GM18870 (cell line): ENCODE measurements around the gene FTSJ3.
A peak's percentile ranks its signal among the peaks of the same experiment; 100 is the strongest.
"Not testable (repeated sequence)": the region's sequence is repeated elsewhere in the genome, so short reads cannot be mapped to it uniquely, and the experiment has no call there.

ENCODE experiments used
- ATAC-seq: cut with Tn5 transposase; IDR thresholded peaks from one replicate; pipeline ENCODE4 v1.9.1; 2021; ENCODE audit warnings: moderate library complexity; ENCODE audit not compliant: unreplicated experiment

Gene FTSJ3

DNA sequence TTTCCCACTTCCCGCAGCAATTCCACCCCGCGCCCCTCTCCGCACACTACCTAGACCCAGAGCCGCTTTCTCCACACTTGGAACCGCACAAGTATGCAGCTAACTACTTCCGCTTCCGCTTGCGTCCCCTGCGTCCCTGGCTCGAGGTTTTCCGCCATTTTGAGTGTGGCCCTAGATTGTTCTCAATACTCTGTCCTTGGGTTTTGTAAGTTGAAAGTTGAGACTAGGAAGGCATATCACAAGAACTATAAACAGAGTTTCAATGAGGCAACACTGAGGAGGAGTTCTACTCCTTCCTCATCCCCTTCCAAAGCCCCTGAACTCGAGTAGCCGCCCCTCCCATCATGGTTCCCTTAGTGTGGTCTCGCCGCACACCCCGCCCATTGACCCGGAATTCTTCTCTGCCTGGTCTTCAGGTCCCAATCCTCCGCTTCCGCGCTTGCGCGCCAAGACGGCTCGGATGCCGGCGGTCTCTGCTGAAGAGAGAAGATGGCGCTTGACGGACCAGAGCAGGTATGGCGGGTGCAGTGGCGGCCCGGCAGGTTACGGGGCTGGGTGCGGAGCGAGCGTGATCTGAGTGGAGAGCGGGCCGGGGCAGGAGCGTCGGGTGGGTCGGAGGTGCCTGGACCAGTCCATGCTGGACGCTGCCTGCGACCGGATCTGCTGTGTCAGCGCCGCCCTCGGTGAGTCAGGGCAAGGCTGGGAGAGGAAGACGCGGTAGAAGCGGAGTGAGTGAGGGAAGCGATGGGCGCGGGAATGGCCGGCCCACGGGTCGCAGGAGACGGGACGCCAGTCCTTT, at the start of gene FTSJ3, which contains the start of gene PSMC5:
Gene FTSJ3 (minus strand): TSS at position 662 of the 799 bp plus-strand sequence. CDS start 761 bp downstream, outside the sequence.
Gene PSMC5 (plus strand): TSS at position 430 of the 799 bp plus-strand sequence. CDS start 60 bp downstream, at position 490.
- ATAC-seq = peak; percentile 75

GRCh38 chr17:63874693-63875092, 47.2 kb upstream of the FTSJ3 start:
- not testable (repeated sequence) for ATAC-seq

- ATAC-seq = not testable (repeated sequence)
These were observed 46.7 kb upstream of the FTSJ3 start for GRCh38 chr17:63874061-63874626.

GRCh38 chr17:63873577-63873976, 46.1 kb upstream of the FTSJ3 start, which contains the start of gene CSH2:
Gene CSH2, minus strand, starts transcription at chr17:63873677. Its CDS starts 63 bp downstream, at chr17:63873614.
- not testable (repeated sequence) for ATAC-seq

DNA sequence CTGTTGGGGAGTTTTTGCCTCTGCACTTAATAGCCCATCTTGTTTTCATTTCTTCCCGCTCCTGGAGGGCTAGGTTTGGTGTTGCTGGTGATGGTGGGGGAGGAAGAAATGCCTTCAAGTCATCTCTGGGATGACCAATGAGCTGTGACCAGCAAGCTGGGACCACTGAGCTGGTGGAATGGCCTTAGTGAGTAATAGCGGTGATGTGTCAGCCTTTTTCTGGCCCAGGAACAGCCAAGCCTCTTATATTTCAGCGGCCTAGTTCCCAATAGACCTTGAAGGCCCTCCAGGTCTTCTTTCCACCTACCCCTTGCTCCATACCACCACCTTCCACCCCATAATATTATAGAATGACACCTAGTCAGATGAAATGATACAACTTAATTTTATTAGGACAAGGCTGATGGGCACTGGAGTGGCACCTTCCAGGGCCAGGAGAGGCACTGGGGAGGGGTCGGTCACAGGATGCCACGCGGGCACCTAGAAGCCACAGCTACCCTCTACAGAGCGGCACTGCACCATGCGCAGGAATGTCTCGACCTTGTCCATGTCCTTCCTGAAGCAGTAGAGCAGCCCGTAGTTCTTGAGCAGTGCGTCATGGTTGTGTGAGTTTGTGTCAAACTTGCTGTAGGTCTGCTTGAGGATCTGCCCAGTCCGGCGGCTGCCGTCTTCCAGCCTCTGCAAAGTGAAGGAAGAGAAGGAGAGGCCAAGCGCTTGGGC, 44.3 kb upstream of the FTSJ3 start:
- not testable (repeated sequence) for ATAC-seq

GRCh38 chr17:63870292-63870665, 42.8 kb upstream of the FTSJ3 start:
- not testable (repeated sequence) for ATAC-seq

GRCh38 chr17:63869491-63870291, 42.2 kb upstream of the FTSJ3 start:
- ATAC-seq = not testable (repeated sequence)

- not testable (repeated sequence) for ATAC-seq
These were observed 39.2 kb upstream of the FTSJ3 start for GRCh38 chr17:63866625-63867024.

DNA sequence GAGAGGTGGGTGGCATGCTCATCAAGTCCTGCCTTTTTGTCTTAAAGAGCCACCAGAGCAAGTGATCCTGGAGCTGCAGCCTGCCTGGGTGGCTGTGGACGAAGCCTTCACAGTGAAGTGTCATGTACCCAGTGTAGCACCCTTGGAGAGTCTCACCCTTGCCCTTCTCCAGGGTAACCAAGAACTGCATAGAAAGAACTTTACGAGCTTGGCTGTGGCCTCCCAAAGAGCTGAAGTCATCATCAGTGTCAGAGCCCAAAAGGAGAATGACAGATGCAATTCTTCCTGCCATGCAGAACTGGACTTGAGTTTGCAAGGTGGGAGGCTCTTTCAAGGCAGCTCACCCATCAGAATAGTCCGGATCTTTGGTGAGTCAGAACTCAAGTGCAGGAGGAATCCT, 31.8 kb upstream of the FTSJ3 start:
- ATAC-seq = no peak

DNA sequence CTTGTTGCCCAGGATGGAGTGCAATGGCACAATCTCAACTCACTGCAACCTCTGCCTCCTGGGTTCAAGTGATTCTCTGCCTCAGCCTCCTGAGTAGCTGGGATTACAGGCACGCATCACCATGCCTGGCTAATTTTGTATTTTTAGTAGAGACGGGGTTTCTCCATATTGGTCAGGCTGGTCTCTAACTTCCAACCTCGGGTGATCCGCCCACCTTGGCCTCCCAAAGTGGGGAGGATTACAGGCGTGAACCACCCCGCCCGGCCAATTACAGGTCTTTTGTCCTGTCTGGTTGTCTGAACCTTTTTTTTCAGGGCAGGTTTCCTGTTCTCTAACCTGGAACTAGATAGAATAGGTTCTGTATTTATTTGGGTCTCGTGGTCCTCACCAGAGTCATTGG, 29.0 kb upstream of the FTSJ3 start:
- ATAC-seq = not testable (repeated sequence)

GRCh38 chr17:63855185-63855584, 27.7 kb upstream of the FTSJ3 start:
- ATAC-seq = no peak

DNA sequence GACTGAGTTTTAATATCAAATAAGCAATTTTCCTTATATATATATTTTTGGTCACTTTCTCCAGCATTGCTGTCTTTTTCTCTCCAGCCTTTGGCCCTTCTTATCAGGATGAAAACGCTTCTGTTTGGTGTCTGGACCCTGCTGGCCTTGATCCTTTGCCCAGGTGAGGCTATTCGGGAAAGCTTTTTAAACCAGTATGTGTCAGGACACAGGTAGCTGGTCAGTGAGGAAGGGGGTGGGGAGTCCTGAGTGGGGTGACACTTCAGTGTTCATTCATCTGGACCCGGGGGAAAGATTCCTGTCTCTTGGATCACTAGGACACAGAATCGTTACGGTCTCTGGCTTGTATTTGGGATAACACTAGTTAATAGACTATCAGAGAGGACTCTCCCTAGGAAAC, 27.2 kb upstream of the FTSJ3 start:
- ATAC-seq = no peak

- ATAC-seq = no peak
These were observed 25.8 kb upstream of the FTSJ3 start for GRCh38 chr17:63853260-63853659.

- no peak for ATAC-seq
These were observed 22.9 kb upstream of the FTSJ3 start for GRCh38 chr17:63850401-63850800.

DNA sequence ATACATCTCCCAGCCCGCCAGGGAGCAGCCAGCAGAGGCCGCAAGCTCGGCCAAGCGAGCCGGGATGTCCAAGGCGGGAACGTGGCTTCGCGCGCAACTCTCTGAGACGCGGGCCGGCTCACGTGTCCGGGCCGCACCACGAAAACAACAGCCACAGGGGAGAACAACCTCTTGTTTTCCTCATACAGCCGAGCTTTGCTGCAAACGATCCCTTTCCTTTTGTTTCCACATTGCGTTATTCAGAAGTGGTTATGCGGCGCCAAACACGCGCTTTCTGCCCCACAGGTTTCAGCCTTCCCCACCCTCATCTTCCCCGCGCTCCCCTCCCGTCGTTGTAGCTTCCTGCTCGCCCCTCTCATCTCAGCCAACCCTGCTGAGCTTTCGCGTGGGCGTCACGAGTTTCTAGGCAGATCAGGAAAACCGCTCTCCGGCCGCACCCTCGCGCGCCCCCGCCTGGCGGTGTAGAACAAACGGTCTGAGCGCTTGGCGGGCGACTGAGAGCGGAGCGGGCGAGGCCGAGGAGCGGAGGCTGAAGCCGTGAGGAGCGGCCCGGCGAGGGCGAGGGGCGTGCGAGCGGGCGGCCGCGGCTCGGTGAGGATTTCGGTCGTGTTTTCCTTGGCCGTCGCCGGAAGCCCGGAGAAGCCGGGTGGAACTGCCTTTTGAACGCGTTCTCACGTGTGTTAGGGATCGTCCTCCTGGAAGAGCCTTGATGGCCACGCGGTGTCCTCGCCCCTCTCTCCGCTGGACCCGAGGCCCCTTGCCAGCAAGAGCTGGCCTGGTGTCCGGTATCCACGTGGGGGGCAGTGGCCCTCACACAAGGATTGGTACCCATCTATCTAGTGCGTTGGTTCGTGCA, 21.6 kb upstream of the FTSJ3 start:
- no peak for ATAC-seq

DNA sequence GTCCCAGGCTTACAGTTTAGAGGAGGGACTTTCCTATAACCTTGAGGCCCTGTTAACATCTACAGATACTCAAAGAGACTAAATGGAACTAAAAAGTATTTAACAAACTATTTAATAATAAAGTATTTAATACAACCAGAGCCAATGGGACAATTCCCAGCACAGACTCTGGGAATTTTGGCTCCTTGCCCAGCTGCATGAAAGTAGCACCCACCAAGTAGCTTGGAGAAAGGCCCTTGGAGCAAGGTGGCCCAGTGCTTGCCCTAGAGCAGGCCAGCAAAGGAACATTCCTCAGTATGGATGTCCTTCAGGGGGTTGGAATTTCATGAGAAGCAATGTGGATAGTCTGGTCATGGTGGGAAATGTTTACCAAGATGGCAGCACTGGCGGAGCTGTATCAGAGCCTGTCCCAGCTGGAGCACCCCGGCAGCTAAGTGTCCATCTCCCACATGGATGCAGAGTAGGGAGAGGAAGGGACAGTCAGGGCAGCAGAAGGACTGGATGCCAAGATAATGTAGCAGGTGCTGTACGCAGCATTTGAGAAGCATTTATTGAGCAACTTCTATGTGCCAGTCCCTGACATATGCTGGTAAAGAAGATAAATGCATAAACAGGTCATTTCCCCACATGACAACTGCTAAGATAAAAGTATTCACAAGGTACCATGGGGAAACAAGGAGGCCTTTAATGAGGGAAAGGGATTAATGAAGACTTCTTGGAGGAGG, 20.2 kb upstream of the FTSJ3 start:
- no peak for ATAC-seq

- ATAC-seq = no peak
These were observed 18.0 kb upstream of the FTSJ3 start for GRCh38 chr17:63845509-63845908.

GRCh38 chr17:63843910-63844677, 16.6 kb upstream of the FTSJ3 start:
- ATAC-seq = no peak
